Right lobe of liver (tissue), 5 donors: ENCODE data around the gene WHRN. TPM values are rescaled to one million over a fixed set of nuclear protein-coding genes. Genes with fewer than 3 reads are reported as not detected.

Experiments used
- small RNA-seq, 2 experiments: library from RNA; depleted of rRNA; stranded (forward); fragments of <200 nt; gene quantifications; one replicate each; pipeline ENCODE3, GENCODE V24; 2016
- total RNA-seq, 6 experiments: library from RNA; depleted of rRNA in 2 of 6; stranded (reverse); fragments of >200 nt in 2 of 6; fragmentation: NEBNext Ultra II Directional in 3 of 6; extraction: Animal tissue kit (Norgen Biotek cat#: 25700) in 3 of 6; gene quantifications; one replicate each; pipeline versions ENCODE4 v1.1.0 to v1.2.4, GENCODE V29; 2016 to 2023
- donor health status: DM: no; HTN: no; CAD: no.
- donor health status: DM: no; HTN: no; CAD: no.
- donor health status: DM: no; HTN: yes; CAD: no.
- donor health status: DM: no; HTN: yes; CAD: no.

The WHRN gene
- total RNA-seq, 6 experiments from 2014 or later, result 2.1 to 3.7 (median 2.7) TPM

Small RNA genes within 50 kb of the gene (small RNA-seq; reads per million reads assigned to genes)
- gene AL138895.2, result 0 reads per million in 2 experiments

Other genes starting within 250 kb of the WHRN start
- gene ORM1, start 182.4 kb downstream of the WHRN start, total RNA-seq, result over 10,000 TPM; 11,577 to 28,471 (median 22,756) TPM
- gene ORM2, start 175.6 kb downstream of the WHRN start, total RNA-seq, result 1,000 to 10,000 TPM; 3,162 to 5,107 (median 3,869) TPM
- 10 to 100 TPM in 3 of 6 experiments, 1 to 10 TPM in 3; 4.7 to 15.1 (median 9.8) TPM for gene AKNA, start 117.5 kb downstream of the WHRN start, total RNA-seq
- gene ATP6V1G1, start 82.3 kb upstream of the WHRN start, total RNA-seq, result 100 to 1,000 TPM in 2 of 6 experiments, 10 to 100 TPM in 4; 31.0 to 155 (median 49.1) TPM
- 1 to 10 TPM; 3.4 to 6.5 (median 5.2) TPM for gene TMEM268, start 105.8 kb upstream of the WHRN start, total RNA-seq
- gene TEX53, start 152.3 kb upstream of the WHRN start, total RNA-seq, result not detected
- gene TEX48, start 176.7 kb upstream of the WHRN start, total RNA-seq, result not detected